ENCODE results near the gene RAPGEF4. TPM values are rescaled to one million over a fixed set of nuclear protein-coding genes. Genes with fewer than 3 reads are reported as not detected.

Gene RAPGEF4
- total RNA-seq, 1 experiment from 2014 or later: 0.62 TPM

DNA sequence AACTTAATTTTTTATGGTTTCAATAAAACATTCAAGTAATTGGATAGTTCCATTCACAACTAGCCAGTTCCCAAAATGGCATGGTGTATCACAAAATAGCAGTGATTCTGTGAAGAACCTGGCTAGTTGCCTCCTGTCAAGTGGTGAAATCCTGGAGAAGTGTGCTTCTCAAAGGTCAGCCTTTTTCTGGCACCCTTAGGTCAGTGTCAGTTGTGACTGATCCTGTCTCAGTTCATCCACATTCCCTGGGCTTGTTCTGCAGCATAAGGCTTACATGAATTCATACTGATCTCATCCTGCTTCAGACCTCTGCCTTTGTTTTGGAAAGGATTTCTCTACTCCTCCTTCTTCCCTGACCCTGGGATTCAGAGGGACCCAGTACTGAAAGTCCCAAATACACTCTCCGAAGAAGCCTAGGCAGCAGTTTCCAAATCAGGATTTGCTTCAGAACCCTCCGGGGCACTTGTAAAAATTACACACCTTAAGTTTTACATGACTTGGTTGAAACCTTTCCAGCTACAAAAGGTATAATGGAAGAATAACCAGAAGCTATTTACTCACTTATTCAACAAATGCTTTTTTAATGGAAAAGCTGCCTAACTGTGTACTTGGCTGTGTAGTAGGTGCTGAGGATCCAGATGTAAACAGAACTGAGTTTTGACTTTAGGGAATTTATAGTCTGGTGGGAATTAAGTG is 351.0 kb downstream of the RAPGEF4 start:
- in situ Hi-C loops (cut with HindIII; ENCODE audit: low pct_unique_long_range_greater_than_20kb, low sequenced_read_pairs): no loop called here
- peak; percentile 39 for ATAC-seq

GRCh38 chr2:173087214-173087581 is 351.6 kb downstream of the RAPGEF4 start:
- CTCF ChIA-PET: no interaction called here
- TF ChIP-seq SIN3A (IDR thresholded peaks at IDR 0.05; ENCODE audit: borderline replicate concordance, insufficient read depth, low read depth, low read length) (no peak), POLR2AphosphoS5 (IDR thresholded peaks at IDR 0.05; ENCODE audit: low read depth, low read length) (no peak), CTCF (IDR thresholded peaks at IDR 0.05) (no peak), TCF7L2 (IDR thresholded peaks at IDR 0.05; ENCODE audit: low read depth, low read length) (no peak)
- TF ChIP-seq, protein P1, sequence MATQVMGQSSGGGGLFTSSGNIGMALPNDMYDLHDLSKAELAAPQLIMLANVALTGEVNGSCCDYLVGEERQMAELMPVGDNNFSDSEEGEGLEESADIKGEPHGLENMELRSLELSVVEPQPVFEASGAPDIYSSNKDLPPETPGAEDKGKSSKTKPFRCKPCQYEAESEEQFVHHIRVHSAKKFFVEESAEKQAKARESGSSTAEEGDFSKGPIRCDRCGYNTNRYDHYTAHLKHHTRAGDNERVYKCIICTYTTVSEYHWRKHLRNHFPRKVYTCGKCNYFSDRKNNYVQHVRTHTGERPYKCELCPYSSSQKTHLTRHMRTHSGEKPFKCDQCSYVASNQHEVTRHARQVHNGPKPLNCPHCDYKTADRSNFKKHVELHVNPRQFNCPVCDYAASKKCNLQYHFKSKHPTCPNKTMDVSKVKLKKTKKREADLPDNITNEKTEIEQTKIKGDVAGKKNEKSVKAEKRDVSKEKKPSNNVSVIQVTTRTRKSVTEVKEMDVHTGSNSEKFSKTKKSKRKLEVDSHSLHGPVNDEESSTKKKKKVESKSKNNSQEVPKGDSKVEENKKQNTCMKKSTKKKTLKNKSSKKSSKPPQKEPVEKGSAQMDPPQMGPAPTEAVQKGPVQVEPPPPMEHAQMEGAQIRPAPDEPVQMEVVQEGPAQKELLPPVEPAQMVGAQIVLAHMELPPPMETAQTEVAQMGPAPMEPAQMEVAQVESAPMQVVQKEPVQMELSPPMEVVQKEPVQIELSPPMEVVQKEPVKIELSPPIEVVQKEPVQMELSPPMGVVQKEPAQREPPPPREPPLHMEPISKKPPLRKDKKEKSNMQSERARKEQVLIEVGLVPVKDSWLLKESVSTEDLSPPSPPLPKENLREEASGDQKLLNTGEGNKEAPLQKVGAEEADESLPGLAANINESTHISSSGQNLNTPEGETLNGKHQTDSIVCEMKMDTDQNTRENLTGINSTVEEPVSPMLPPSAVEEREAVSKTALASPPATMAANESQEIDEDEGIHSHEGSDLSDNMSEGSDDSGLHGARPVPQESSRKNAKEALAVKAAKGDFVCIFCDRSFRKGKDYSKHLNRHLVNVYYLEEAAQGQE (IDR thresholded peaks at IDR 0.05; ENCODE audit: insufficient read depth in 1 of 2, low read depth in 2 of 2, low read length in 1 of 2): no peak
- peaks cover 99% of the 10 kb centered on the region for H3K4me1 ChIP-seq (ENCODE audit: control insufficient read depth, insufficient read depth, low read length)
- H3K27ac ChIP-seq (ENCODE audit: low read length): peak overlapping the region; percentile 100
- peaks cover under 1% of the 10 kb centered on the region; the same call in 1 of the 2 replicates for H3K36me3 ChIP-seq (ENCODE audit: control insufficient read depth, insufficient read depth, low read length)
- H3K9me3 ChIP-seq (ENCODE audit: control insufficient read depth, insufficient read depth, low read depth, low read length): no peaks in the 10 kb centered on the region
- ATAC-seq (0 out of 2 replicates have a peak, but pooled peaks have one; percentile 14), DNase-seq (ENCODE audit: low read depth, low spot score) (no peak)
- BruUV-seq (replicated peaks): TSS peak; percentile 71
- intact Hi-C loops (cut with micrococcal nuclease; ENCODE audit: unreplicated experiment) (no loop called here), in situ Hi-C loops (cut with HindIII; ENCODE audit: low pct_unique_long_range_greater_than_20kb, low sequenced_read_pairs) (no loop called here)
- no peaks in the 10 kb centered on the region for H3K27me3 ChIP-seq (ENCODE audit: control insufficient read depth, insufficient read depth, low read length)
- POLR2A ChIA-PET: no interaction called here
- H3K4me3 ChIP-seq (ENCODE audit: low read depth in 2 of 2, low read length in 2 of 2): no peak overlapping the region; a peak in 1 of 4 replicates

More for the DNA sequence above, 351.0 kb downstream of the RAPGEF4 start:
- POLR2A ChIA-PET: no interaction called here
- peak overlapping the region; percentile 100 for H3K27ac ChIP-seq (ENCODE audit: low read length)
- H3K36me3 ChIP-seq (ENCODE audit: control insufficient read depth, insufficient read depth, low read length): no peaks in the 10 kb centered on the region; the same call in 1 of the 2 replicates
- TF ChIP-seq, protein P1 (IDR thresholded peaks at IDR 0.05; ENCODE audit: insufficient read depth in 1 of 2, low read depth in 2 of 2, low read length in 1 of 2): no peak
- TF ChIP-seq CTCF (IDR thresholded peaks at IDR 0.05) (no peak), SIN3A (IDR thresholded peaks at IDR 0.05; ENCODE audit: borderline replicate concordance, insufficient read depth, low read depth, low read length) (no peak), TCF7L2 (IDR thresholded peaks at IDR 0.05; ENCODE audit: low read depth, low read length) (no peak), POLR2AphosphoS5 (IDR thresholded peaks at IDR 0.05; ENCODE audit: low read depth, low read length) (no peak)
- H3K9me3 ChIP-seq (ENCODE audit: control insufficient read depth, insufficient read depth, low read depth, low read length): no peaks in the 10 kb centered on the region
- peak overlapping the region in 1 of 2 experiments; percentile 29; a peak in 2 of 4 replicates for H3K4me3 ChIP-seq (ENCODE audit: low read depth in 2 of 2, low read length in 2 of 2)
- intact Hi-C loops (cut with micrococcal nuclease; ENCODE audit: unreplicated experiment): no loop called here
- no peaks in the 10 kb centered on the region for H3K27me3 ChIP-seq (ENCODE audit: control insufficient read depth, insufficient read depth, low read length)
- H3K4me1 ChIP-seq (ENCODE audit: control insufficient read depth, insufficient read depth, low read length): peaks cover 96% of the 10 kb centered on the region
- no peak for DNase-seq (ENCODE audit: low read depth, low spot score)
- no TSS peak for BruUV-seq (replicated peaks)
- CTCF ChIA-PET: no interaction called here

Measured in Panc1 (cell line).